NCI-H69 (cell line): ENCODE measurements around the gene KDM7A.
"Not testable (repeated sequence)": the region's sequence is repeated elsewhere in the genome, so short reads cannot be mapped to it uniquely, and the experiment has no call there.

ENCODE experiments used
- DNase-seq: peaks from one replicate; lab custom pipeline; 2025; lab: John Stamatoyannopoulos, UW

The KDM7A gene

DNA sequence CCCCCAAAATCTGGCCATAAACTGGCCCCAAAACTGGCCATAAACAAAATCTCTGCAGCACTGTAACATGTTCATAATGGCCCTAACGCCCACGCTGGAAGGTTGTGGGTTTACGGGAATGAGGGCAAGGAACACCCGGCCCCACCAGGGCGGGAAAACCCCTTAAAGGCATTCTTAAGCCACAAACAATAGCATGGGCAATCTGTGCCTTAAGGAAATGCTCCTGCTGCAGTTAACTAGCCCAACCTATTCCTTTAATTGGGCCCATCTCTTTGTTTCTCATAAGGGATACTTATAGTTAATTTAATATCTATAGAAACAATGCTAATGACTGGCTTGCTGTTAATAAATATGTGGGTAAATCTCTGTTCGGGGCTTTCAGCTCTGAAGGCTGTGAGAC lies 26.2 kb upstream of the KDM7A start:
- DNase-seq: not testable (repeated sequence)

DNA sequence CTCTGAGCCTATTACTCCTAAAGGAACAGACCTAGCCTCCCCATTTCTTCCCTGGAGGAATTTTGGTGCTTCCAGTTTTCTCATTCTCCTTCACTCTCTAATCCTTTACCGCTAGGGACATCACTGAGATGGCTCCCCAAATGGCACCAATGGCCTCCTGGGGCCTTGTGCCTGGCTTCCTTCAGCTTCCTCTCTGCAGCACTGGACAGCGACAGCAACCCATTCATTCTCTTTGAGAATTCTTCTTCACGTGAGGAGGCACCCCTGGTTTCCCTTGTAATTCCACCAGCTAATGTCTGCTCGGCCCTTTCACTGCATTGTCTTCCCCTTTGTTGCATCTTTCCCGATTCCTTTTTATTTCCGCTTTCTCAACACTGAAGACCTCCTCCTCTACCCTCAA lies 24.6 kb upstream of the KDM7A start:
- DNase-seq: no peak

DNA sequence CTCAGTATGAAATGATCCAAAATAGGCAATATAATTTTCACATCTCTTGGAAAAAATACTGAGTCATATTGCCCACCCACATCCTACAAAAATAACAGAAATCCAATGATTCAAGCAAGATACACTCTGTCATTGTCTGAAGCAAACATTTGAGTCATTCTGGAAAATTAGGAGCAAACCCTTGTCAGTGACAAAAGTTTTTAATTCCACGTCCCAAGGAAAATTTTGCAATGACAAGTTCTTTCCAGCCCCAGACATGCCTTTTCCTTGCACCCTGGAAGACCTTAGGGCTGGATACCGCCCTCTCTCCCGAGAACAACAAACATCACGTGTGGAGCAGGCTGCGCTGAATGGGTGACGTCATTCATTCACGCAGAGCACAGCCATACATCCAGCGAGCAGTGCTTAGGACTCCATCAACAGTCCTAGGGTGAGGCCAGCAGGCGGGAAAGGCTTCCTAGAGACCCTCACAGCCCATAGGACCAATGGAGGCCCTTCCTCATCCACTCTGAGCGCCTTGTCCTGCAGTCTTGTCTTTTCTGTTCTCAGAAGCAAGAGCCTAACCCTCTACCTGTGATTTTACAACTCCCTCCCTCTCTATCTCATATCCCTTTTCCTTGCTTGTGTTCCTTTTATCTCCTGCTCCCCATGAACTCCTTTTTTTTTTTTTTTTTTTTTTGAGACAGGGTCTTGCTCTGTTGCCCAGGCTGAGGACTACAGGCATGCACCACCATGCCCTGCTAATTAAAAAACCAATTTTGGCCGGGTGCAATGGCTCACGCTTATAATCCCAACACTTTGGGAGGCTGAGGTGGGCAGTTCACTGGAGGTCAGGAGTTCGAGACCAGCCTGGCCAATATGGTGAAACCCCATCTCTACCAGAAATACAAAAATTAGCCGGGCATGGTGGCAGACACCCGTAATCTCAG lies 23.5 kb upstream of the KDM7A start:
- peak; percentile 87 for DNase-seq

DNA sequence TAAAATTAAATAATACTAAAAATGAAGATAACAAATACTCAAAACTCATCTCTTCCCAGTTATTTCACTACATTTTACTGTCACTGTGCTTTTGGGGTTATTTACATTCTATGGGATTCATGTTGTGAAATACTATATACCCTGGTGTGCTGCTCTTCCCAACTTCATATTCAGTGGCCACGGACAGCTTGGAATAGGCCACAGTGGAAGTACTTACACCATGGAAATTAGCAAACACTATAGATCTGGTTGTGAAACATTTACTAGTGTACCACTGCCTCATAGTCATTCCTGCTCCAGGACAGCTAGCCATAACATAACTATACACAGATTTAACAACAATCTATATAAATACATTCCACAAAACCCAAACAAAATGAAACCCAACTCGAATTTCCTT lies 21.2 kb upstream of the KDM7A start:
- DNase-seq: no peak

DNA sequence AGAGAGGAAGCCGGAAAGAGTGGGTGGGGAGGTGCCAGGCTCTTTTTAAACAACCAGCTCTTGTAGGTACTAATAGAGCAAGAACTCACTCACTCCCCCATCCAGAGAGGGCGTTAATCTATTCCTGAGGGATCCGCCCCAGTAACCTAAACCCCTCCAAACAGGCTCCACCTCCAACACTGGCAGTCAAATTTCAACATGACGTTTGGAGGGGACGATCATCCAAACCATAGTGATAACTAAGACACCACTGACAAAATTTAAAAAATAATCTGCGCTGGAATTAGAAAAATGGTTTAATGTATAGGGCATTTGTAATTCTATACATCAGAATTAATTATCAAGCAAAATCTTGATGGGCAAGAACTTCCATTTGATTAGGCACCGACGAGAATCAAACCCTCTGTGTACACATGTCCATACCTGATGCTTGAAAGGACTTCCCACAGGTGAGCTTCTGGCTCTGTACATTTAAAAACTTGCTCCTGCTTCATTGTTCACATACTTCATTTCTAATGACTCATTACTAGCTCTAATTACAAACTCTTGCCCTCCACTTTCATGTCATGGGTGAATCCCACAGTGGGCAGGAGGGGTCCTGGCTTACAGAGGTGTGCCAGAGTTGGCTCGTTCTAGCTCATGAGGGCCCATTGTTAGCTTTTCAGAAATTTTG lies 20.6 kb upstream of the KDM7A start:
- DNase-seq: no peak

DNA sequence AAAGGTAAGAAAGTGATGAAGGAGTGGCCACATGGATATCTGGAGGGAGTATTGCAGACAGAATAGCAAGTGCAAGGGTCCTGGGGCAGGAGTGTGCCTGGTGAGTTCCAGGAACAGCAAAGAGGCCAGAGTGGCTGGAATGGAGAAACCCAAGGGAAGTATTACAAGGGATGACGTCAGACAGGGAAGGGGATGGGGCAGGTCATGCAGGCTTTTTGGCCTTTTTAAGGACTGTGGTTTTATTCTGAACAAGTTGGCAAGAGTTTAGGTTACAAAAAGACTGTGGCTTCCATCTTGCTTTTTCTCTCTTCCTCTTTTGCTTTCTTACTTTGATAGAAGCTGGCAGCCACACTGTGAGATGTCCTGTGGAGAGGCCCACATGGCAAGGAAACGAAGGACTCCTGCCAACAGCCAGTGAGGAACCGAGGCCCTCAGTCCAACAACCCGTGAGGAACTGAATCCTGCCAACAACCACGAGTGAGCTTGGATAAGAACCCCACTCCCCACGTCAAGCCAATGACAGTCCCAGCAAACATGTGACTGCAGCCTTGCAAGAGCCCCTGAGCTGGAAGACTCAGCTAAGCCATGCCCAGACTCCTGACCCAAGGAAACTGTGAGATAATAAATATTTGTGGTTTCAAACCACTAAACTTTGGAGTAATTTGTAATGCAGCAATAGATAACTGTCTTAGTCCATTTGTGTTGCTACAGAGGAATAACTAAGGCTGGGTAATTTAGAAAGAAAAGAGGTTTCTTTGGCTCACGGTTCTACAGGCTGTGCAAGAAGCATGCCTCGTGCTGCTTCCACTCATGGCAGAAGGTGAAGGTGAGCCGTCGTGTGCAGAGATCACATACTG lies 19.8 kb upstream of the KDM7A start:
- no peak for DNase-seq

DNA sequence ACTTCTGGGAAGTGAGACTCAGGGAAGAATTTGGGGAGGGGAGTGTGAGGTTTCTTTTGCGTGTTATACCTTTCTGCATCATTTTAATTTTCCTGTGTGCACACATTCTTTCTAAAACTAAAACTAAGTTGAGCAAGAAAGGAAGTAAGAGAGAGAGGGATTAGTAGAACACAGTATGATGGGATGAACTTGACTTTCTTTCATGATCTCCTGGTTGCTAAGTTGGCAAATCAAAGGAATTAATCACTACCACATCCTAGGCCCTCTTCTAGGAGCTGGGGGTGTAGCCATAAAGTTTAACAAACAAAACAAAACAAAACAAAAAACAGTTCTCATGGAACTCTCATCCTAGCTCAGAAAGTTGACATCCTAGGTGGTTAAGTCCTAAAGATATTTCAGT lies 19.1 kb upstream of the KDM7A start:
- DNase-seq: no peak

DNA sequence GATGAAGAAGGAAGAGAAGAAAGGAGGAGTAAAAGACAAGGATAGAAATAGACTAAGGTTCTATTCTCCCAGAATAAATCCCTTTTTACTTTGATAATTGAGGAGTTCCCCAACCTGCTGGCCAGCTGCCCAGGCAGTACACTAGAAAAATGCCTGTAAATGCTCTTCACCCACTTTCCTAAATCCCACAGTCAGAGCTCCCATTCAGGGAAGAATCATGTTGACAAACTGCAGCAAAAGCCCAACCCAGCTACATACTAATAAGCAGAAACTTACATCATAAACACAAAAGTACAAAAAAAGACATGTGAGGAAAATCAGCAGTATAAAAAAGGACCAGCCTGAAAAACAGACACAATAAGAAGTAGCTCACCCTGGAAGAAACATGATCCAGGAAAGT lies 15.8 kb upstream of the KDM7A start:
- DNase-seq: peak; percentile 8

DNA sequence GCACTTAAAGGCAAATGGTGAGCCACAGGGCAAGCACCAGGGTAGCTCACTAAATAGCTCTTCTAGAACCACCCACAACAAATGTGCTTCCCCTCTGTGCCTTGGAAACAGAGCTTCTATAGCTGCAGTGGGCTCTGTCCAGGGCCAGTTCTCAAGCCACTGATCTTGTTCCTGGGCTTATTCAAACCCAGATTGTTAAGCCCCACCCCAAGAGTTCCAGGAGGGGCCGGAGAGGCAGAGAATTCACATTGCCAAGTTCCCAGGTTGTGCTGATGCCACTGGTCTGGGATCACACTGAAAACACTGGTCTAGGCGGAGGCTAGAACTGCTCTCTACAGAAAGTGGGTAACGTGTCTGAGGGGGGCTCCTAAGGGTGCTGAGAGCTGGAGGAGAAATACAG lies 15.4 kb upstream of the KDM7A start:
- DNase-seq: no peak

DNA sequence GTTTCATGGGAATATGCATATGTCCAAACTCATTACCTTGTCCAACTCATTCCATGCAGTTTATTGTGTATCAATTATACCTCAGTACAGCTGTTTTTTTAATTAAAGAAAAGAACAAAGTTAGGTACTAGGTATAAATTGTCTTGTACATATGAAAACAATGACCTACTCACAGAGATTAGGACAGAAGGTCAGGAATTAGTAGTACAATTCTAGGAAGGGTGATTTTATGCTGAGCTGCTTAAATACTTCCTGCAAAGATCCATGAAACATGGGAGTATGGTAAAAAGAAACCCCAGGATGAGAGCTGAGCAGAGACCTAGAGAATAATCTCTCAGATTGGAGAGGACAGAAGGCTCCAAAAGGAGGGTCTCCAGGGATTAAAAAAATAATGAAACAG lies 13.8 kb upstream of the KDM7A start:
- no peak for DNase-seq

DNA sequence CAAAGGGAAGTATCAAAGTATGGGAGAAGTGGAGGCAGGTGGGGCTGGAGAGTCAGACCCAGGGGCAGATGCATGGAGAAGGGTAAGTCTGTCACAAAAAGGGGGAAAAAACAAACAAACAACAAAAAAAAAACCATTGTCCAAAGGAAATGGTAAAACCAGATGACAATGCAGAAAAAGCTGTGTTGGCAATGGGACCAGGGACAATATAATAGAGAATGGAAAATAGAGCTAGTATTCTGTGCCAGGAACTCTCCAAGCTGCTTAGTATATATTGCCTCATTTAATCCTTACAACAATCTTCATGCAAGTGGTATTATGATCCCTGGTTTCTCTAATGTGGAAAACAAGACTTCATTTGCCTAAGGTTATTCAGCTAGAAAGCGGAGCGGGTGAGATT lies 13.1 kb upstream of the KDM7A start:
- DNase-seq: no peak

DNA sequence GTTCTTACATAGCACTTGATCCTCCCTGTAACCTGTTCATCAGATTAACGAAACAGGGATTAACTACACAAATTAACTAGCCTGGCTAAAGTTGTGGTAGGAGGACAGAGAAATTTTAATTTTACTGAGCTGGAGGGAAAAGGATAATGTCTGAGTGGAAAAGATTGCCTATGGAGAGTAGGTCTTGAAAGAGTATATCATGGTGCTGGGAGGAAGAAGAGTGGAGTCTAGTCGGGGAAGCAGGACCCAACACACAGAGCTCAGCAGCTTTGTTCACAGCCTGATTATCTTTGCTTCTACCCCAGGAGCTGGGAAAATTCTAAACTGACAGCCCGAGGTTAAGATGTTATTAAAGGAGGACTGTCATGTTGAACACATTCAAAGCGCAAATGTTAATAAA lies 6.1 kb upstream of the KDM7A start:
- no peak for DNase-seq

DNA sequence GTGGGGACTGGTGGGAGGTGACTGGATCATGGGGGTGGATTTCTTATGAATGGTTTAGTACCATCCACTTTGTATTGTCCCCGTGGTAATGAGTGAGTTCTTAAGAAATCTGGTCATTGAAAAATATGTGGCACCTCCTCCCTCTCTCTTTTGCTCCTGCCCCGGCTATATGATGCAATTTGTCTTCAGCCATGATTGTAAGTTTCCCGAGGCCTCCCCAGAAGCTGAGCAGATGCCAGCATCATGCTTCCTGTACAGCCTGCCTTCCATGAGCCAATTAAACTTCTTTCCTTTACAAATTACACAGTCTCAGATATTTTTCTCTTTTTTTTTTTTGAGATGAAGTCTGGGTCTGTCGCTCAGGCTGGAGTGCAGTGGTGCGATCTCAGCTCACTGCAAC lies 2.6 kb upstream of the KDM7A start:
- DNase-seq: no peak

DNA sequence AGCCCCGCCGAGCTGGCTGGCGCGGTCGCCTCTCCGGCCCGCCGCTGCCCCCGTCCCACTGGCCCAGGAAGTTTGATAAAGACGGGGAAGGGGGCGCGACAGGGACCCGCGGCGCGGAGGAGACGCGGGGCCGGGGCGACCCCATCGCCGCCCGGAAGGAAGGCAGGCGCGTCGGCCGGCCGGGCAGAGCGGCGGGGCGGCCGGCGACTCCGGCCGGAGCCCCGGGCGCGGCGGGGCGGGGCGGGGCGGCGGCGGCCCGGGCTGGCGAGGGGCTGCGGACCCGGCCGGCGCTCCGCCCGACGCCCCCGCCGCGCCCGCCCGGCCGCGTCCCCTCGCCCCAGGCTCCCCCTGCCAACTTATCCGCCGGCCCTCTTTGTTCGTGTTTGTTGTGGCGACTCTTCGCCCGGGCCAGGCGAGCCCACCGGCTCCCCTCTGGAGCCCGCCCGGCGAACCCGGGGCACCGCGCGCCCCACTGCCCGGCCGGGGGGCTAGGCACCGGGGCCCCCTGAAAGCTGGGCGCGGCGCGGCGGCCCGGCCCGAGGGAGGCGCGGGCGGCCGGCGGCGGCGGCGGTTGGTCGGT lies 571 bp downstream of the KDM7A start:
- DNase-seq: peak; percentile 57

DNA sequence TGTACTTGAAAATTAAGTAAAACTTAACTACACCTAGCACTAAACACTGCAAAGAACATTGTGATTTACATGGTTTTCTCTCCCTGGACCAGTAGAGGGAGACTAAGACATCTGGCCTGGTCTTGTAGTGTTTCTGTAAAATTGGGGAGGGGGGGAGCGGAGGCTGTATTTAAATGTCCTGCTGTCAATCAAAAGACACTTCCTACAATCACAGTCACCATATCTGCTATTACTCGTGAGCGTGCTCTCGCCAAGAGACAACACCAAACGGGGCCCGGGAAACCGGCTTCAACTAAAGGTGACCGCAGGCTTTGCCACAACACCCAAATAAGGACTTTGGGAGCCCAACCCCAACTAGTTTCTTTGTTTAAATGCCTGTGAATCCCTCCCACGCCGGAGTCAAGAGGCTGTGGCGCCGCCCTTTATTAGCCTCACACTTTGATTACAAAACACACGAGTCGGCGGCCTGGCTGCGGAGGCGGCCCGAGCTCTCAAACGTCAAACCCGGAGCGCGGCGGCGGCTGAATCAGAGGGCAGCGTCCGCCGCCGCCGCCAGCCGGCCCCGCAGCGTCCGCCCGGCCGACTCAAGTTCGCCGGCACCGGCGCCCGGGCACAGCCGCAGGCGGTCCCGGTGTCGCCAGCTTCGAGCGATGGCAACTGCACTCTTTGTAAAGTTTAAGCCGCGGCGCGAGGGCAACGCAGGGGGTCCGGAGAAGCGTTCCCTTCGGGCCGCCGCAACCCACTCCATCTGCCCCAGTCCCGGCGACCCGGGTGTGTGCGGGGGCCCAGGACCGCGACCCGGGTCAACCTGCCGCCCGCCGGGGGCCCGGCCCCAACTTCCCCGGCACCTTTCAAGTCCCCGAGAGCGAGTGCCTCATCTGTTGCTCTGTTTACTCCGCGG lies 1.3 kb downstream of the KDM7A start:
- DNase-seq: peak; percentile 95

DNA sequence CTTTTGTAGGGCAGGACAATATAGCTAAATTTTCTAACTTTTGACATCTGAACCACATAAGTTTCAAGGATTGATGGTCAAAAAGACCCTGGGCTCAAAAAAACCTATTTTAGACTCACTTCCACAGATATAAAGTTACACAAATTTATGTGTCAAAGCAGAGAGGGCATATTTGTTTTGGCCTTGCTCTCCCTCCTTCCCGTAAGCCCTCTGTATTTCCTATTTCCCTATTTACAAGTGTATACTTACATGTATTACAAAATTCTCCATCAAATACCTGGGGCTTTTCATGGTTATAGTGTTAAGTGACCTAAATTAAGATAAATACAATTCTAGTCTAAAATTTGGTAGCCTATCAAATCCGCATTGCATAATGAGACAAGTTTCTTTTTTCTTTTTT lies 2.6 kb downstream of the KDM7A start:
- DNase-seq: no peak

DNA sequence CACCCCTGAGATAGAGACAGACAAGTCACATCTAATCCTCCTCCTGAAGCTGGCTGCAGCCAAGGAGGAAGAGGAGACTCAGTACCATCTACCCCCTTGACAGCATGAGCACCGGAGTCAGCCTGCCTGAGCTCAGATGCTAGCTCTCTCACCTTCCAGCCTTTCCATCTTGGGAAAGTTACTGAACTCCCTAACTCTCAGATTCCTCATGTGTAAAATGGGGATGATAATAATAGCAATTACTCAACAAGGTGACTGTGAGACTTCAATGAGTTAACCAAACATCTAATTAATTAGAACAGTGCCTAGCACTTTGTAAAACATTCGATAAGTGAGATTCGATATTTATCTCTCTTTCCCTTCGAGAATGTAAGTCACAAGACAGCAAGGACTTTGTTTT lies 6.4 kb downstream of the KDM7A start:
- no peak for DNase-seq

DNA sequence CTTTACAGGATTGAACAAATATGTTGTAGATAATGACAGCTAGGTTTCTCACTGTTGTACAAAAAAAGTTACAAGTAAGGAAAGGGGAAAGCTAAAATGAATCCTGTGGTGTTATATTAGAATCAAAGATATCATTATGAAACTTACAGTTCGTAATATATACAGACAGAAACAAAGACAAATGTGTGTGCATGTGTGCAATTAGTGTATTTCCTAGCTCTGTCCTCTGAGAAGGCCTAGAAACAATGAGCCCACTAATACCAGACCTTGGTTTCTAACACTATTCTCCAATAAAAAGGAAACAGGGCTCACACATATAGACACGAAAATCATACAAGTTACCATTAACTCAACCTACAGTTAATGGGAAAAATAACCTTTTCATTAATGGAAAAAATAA lies 8.0 kb downstream of the KDM7A start:
- no peak for DNase-seq

DNA sequence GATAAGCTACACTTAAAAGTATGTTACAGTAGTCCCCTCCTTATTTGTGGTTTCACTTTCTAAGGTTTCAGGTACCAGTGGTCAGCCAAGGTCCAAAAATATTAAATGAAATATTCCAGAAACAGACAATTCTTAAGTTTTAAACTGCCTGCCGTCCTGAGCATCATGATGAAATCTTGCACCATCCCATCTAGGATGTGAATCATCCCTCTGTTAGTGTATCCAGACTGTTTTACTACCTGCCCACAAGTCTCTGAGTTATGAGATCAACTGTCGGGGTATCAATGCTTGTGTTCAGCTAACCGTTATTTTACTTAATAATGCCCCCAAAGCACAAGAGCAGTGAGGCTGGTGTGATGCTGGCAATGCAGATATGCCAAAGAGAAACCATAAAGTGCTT lies 11.4 kb downstream of the KDM7A start:
- DNase-seq: peak; percentile 17

DNA sequence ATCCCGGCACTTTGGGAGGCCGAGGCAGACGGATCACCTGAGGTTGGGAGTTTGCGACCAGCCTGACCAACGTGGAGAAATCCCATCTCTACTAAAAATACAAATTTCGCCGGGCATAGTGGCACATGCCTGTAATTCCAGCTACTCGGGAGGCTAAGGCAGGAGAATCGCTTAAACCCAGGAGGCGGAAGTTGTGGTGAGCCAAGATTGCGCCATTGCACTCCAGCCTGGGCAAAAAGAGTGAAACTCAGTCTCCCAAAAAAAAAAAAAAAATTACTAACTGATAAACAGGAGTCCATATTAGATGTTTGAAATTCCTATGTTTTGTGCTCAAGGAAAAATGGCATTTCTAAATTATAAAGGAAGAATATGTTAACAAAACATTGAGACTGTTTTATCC lies 14.7 kb downstream of the KDM7A start:
- not testable (repeated sequence) for DNase-seq

DNA sequence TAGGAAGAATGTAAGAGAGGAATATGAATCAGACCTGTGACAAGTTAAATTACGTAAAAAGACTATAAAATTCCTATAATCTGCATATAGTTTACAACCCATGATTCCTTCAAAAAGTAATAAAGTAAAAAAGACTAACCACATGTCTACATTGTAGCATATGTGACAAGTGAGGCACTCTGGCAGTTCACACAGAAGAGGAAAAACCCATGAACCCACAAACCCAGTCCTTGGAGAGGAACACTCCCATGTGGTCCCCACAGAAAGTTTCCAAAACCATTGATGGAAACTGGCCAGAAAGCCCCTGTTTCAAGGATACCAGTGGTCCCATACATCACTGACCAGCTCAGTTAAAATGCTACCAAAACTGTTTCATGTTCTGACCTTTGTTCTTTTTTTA lies 15.7 kb downstream of the KDM7A start:
- DNase-seq: no peak
